ENCODE measurements around the gene HDAC11.

The HDAC11 gene

DNA sequence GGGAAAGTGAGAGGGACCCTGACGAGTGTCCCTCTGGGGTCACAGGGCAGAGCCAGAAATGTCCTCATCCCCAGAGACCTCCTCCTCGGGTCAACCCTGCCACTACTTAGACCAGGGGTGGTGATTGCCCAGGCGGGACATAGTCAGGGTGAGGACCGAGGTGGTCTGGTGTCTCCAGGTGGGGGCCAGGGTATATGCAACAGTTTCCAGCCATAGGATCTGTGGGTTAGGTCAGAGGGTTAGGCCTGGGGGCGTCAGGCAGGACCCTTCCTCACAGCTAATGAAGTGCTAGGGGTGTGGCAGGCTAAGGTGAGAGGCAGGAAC, 46.5 kb downstream of the HDAC11 start:
- no peak overlapping the region for H3K4me3 ChIP-seq (ENCODE audit: low read length)
- no peak for TF ChIP-seq ZNF274 (IDR thresholded peaks at IDR 0.05; ENCODE audit: low read depth, low read length)

DNA sequence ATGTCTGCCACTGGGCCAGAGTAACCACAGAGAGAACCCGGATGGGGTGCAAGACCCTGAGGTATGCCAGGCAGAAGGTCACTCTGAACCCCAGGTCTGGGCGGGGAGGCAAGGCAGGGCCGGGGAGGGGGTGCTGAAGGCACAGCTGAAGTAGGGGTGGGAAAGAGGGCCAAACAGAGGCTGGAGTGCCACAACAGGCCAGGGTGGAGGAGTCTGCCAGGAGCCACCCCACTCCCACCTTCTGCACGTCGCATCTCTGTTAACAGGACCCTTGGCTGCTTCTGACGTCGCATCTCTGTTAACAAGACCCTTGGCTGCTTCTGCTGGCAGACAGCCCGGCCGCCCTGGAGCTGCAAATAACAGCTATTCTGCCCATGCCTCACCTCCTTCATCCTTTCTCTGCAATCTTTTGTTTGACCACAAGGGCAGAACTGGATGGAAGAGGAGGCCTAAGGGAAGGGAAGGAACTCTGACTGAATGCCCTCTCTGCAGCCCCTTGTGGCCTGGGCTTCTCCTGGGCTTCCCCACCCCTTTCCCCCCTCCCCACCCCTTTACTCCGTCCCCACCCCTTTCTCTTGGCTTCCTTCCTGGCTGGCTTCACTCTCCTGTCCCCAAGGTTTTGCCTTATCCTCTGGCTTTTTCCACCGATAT, 48.2 kb downstream of the HDAC11 start:
- no peak for TF ChIP-seq ZNF274 (IDR thresholded peaks at IDR 0.05; ENCODE audit: low read depth, low read length)

GRCh38 chr3:13529196-13530112, 49.3 kb downstream of the HDAC11 start:
- TF ChIP-seq ZNF274 (IDR thresholded peaks at IDR 0.05; ENCODE audit: low read depth, low read length) = no peak

More for the DNA sequence above, 48.2 kb downstream of the HDAC11 start:
- H3K4me3 ChIP-seq (ENCODE audit: low read length) = no peak overlapping the region

DNA sequence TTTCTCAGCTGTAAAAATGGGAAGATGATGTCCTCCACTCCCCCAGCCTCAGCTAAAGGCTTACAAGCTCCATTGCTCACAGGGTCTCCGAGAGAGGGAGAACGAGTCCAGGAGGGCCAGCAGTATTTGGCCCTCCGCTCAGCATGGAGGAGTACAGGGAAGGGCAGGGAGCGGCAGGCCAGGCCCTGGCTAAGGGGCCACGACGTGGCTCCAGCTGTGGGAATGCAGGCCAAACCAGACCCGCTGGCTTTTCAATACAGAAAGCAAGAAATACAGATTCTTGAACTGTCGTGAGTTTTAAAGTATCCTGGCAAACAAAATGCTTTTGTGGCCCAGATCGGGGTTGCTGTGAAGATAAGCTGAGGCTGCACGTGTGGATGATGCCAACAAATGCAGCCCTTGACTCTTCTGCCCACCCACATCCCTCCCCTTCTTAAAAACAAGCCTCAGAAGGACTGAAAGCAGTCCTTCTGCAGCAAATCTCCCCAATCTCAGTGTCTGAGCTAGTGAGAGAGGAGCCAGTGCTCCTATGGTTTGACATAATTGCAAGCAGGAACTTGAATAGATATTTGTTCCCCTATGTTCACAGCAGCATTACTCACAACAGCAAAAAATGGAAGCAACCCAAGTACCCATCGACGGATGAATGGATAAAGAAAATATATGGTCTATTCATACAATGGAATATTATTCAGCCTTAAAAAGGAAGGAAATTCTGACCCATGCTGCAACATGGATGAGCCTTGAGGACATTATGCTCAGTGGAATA, 50.3 kb downstream of the HDAC11 start:
- no peak overlapping the region for H3K4me3 ChIP-seq (ENCODE audit: low read length)
- TF ChIP-seq ZNF274 (IDR thresholded peaks at IDR 0.05; ENCODE audit: low read depth, low read length) = no peak

More at GRCh38 chr3:13529196-13530112, 49.3 kb downstream of the HDAC11 start:
- H3K4me3 ChIP-seq (ENCODE audit: low read length) = no peak overlapping the region

DNA sequence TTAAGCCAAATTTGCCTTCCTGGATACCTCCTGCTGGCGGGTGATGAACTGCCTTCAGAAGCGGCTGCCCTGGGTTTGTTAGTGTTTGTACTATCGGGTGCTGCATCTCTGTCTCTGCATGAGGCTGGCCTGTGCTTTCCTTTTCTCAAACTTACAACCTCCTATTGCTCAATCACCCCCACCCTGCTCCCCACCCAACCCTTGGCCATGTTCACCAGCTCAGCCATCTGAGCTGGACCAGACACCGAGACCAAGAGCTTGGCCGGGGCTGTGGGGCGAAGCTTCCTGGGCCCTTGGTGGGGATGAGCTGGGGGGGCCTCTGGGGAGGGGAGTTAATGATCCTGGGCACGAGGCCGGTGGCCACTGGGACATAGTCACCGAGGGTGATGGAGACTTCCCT, 52.0 kb downstream of the HDAC11 start:
- TF ChIP-seq ZNF274 (IDR thresholded peaks at IDR 0.05; ENCODE audit: low read depth, low read length) = no peak

DNA sequence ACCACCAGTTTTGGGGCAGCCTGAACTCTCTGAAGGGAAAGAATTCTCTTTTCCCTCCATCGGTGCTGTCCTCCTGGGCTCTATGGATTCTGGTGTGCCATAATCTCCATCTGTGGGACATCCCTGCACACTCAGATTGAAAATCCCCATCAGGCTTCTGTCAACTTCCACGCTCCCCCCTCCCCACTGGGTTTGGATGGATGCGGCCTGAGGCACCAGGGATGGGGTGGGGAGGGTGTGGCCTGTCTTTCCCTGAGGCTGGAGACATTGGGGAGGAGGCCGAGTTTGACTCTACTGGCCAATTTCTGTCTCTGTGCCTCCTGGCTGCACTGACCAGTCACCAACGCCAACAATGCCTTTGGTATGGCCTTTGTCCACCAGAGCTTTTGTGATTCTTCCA, 52.5 kb downstream of the HDAC11 start:
- no peak for TF ChIP-seq ZNF274 (IDR thresholded peaks at IDR 0.05; ENCODE audit: low read depth, low read length)
- H3K4me3 ChIP-seq (ENCODE audit: low read length) = no peak overlapping the region

More for the DNA sequence above, 52.0 kb downstream of the HDAC11 start:
- H3K4me3 ChIP-seq (ENCODE audit: low read length) = no peak overlapping the region

GRCh38 chr3:13533885-13534301, 53.8 kb downstream of the HDAC11 start:
- H3K4me3 ChIP-seq (ENCODE audit: low read length) = no peak overlapping the region
- TF ChIP-seq ZNF274 (IDR thresholded peaks at IDR 0.05; ENCODE audit: low read depth, low read length) = no peak

DNA sequence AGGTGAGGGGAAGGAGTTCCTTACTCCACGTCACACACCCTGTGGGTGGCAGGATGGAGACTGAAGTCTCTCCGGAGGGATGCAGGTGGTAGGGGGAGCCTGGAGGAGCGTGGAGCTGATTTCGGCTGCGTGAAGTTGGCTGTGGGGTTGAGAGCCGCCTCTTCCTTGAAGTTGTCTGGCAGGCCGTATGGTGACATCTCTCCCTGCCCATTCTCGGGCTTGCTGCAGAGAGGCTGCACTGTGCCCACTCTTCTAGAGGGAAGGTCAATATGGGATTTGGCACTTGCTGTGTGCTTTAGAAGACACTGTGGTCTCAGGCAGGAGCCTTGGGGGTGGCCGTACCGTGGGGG, 55.4 kb downstream of the HDAC11 start:
- TF ChIP-seq ZNF274 (IDR thresholded peaks at IDR 0.05; ENCODE audit: low read depth, low read length) = no peak
- H3K4me3 ChIP-seq (ENCODE audit: low read length) = no peak overlapping the region

DNA sequence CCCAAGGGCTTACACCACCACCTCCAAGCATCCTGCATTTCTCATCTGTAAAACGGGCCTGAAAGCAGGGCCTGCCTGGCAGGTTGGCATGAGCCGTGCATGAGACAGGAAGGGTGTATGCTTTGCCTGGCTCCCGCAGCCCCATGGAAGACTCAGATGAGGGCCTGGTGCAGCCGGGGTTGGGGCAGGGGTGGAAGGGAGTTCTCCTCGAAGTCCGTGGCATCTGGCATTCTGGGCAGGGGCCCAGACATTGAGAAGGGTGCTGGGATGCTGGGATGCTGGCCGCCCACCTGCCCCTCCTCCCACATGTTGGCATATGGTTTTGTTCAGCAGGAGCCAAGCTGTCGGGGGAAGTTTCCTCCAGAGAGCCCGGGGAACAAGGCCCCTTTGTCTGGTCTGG, 55.8 kb downstream of the HDAC11 start:
- no peak overlapping the region for H3K4me3 ChIP-seq (ENCODE audit: low read length)
- TF ChIP-seq ZNF274 (IDR thresholded peaks at IDR 0.05; ENCODE audit: low read depth, low read length) = no peak

DNA sequence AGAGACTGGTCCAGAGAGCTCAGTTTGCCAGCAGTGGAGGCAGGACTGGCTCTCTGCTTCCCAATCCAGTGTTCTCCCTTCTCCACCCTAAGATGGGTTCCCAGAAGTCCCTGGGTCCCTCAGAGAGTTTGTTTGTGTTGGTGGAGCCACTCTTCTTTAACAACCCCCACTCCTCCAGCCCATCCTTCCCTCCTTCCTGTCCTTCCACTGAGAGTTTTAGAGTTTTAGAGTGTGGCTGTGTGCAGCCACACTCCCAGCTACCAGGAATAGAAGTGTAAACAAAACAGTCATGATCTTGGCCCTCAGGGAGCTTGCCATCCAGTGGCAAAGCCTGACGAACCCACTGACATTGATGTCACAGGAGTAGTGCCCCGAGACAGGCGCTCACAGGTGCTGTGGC, 56.3 kb downstream of the HDAC11 start:
- H3K4me3 ChIP-seq (ENCODE audit: low read length) = no peak overlapping the region

GRCh38 chr3:13536832-13537231, 56.7 kb downstream of the HDAC11 start:
- no peak overlapping the region for H3K4me3 ChIP-seq (ENCODE audit: low read length)
- TF ChIP-seq ZNF274 (IDR thresholded peaks at IDR 0.05; ENCODE audit: low read depth, low read length) = no peak

More for the DNA sequence above, 56.3 kb downstream of the HDAC11 start:
- no peak for TF ChIP-seq ZNF274 (IDR thresholded peaks at IDR 0.05; ENCODE audit: low read depth, low read length)

- TF ChIP-seq ZNF274 (IDR thresholded peaks at IDR 0.05; ENCODE audit: low read depth, low read length) = no peak
- H3K4me3 ChIP-seq (ENCODE audit: low read length) = no peak overlapping the region
Observed at GRCh38 chr3:13537244-13537908, 57.3 kb downstream of the HDAC11 start.

GRCh38 chr3:13537909-13538296, 57.8 kb downstream of the HDAC11 start:
- no peak for TF ChIP-seq ZNF274 (IDR thresholded peaks at IDR 0.05; ENCODE audit: low read depth, low read length)
- no peak overlapping the region for H3K4me3 ChIP-seq (ENCODE audit: low read length)

Measured in GM08714 (cell line).